Upper lobe of left lung (tissue), 4 donors: Measurements from ENCODE around the gene SFN.

Experiments used
- CTCF ChIP-seq, 6 experiments: fragments of 450-650 bp in 4 of 6; fragments of 200-600 bp in 2 of 6; sonication (generic) in 2 of 6; IDR thresholded peaks; one replicate each; pipeline ENCODE4 v1.5.1; 2016 to 2019; ENCODE audit warnings: antibody characterized with exemption in 6 of 6
- POLR2A ChIP-seq, 4 donors: fragments of 450-650 bp; IDR thresholded peaks; one replicate each; pipeline ENCODE4 v1.5.1; 2016 to 2017; ENCODE audit warnings: antibody characterized with exemption in 4 of 4, mild to moderate bottlenecking in 2 of 4

DNA sequence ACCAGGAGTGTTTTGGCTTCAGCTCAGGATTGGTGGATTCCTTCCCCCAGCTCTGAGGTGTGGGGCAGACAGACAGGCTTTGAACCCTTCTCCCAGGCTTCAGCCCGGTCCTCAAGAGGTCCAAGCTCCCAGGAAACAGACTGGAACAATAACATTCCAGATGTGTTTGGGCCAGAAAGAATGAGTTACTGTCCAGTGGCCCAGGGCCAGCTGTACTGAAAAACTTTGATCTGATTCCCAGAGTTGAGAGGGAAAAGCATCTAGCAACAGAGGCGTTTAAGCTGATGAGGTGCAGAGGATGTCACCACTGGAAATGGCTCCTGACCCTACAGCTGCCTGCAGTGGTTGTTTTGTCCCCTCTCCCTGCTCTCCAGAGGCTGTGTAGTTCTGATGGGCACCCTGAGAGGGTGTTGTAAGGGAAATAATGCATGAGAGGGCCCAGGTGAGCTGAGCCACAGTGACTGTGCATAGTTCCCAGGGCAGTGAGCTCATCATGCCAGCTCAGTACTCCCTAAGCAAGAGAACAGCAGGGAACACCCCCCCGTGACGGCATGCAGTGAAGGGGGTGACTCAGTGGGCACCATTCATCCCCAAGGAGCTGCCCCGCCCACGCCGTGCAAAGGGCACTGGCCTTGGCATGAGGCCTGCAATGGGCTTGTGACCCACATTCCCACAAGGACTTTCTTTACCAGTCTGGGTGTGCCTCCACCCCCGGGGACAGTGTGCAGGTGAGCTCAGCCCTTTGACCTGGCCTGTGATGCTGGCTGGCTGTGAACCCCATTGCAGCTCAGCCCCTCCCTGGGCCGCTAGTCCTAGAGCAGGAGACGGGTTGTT, 13.8 kb upstream of the SFN start:
- TF ChIP-seq CTCF (IDR thresholded peaks at IDR 0.05) = no peak
- TF ChIP-seq POLR2A (IDR thresholded peaks at IDR 0.05) = no peak
